ENCODE data around the gene SOX6. TPM values are rescaled to one million over a fixed set of nuclear protein-coding genes. Genes with fewer than 3 reads are reported as not detected.

The SOX6 gene
- total RNA-seq, 4 donors from 2014 or later: 17.9 to 27.9 (median 23.3) TPM

- H3K36me3 ChIP-seq: no peaks in the 10 kb centered on the region
- intact Hi-C loops (cut with DNase I): no loop called here
- DNase-seq: no peak
- H3K27ac ChIP-seq: no peak overlapping the region
- no peaks in the 10 kb centered on the region for H3K9me3 ChIP-seq
- H3K27me3 ChIP-seq: no peaks in the 10 kb centered on the region
- peaks cover 0 to 4% of the 10 kb centered on the region in 2 donors for H3K4me1 ChIP-seq
- 91 to 92% methylated on average over 21 to 23 of the region's 24 CpGs for WGBS, 2 donors
- no peak overlapping the region for H3K4me3 ChIP-seq (replicated peaks in 1 of 3)
- TF ChIP-seq POLR2A (IDR thresholded peaks at IDR 0.05): no peak
- no peak for TF ChIP-seq CTCF (IDR thresholded peaks at IDR 0.05)
Observed at GRCh38 chr11:15938121-15938611, 418.2 kb downstream of the SOX6 start.

GRCh38 chr11:15937601-15938120 is 418.7 kb downstream of the SOX6 start:
- DNase-seq: no peak
- no peak overlapping the region for H3K4me3 ChIP-seq (replicated peaks in 1 of 3)
- H3K27me3 ChIP-seq: no peaks in the 10 kb centered on the region
- TF ChIP-seq POLR2A (IDR thresholded peaks at IDR 0.05) (no peak), CTCF (IDR thresholded peaks at IDR 0.05) (no peak)
- H3K27ac ChIP-seq: no peak overlapping the region
- H3K9me3 ChIP-seq: no peaks in the 10 kb centered on the region
- no peaks in the 10 kb centered on the region for H3K36me3 ChIP-seq
- H3K4me1 ChIP-seq: peaks cover 0 to 4% of the 10 kb centered on the region in 2 donors
- WGBS, 2 donors: 89 to 92% methylated on average over 7 to 9 of the region's 12 CpGs
- intact Hi-C loops (cut with DNase I): no loop called here

GRCh38 chr11:15936011-15936410 is 420.3 kb downstream of the SOX6 start:
- no peak overlapping the region for H3K4me3 ChIP-seq (replicated peaks in 1 of 3)
- H3K4me1 ChIP-seq: peaks cover 0 to 3% of the 10 kb centered on the region in 2 donors
- DNase-seq: no peak
- no peak for TF ChIP-seq POLR2A (IDR thresholded peaks at IDR 0.05)
- no peak for TF ChIP-seq CTCF (IDR thresholded peaks at IDR 0.05)
- 94 to 96% methylated on average over 2 of the region's 2 CpGs for WGBS, 2 donors
- no peak overlapping the region for H3K27ac ChIP-seq
- H3K9me3 ChIP-seq: no peaks in the 10 kb centered on the region
- H3K27me3 ChIP-seq: no peaks in the 10 kb centered on the region
- intact Hi-C loops (cut with DNase I): no loop called here
- H3K36me3 ChIP-seq: no peaks in the 10 kb centered on the region

- Histone ChIP-seq H3K4me3 (replicated peaks in 1 of 3) (no peak overlapping the region), H3K4me1 (no peaks in the 10 kb centered on the region), H3K36me3 (no peaks in the 10 kb centered on the region), H3K27ac (no peak overlapping the region), H3K9me3 (no peaks in the 10 kb centered on the region), H3K27me3 (no peaks in the 10 kb centered on the region)
- no peak for TF ChIP-seq CTCF (IDR thresholded peaks at IDR 0.05)
- no peak for TF ChIP-seq POLR2A (IDR thresholded peaks at IDR 0.05)
- no peak for DNase-seq
- 94 to 96% methylated on average over 8 of the region's 8 CpGs for WGBS, 2 donors
- intact Hi-C loops (cut with DNase I): no loop called here
Observed at GRCh38 chr11:15935373-15935772, 421.0 kb downstream of the SOX6 start.

GRCh38 chr11:15933886-15934625 is 422.3 kb downstream of the SOX6 start:
- no peak for TF ChIP-seq POLR2A (IDR thresholded peaks at IDR 0.05)
- TF ChIP-seq CTCF (IDR thresholded peaks at IDR 0.05): no peak
- DNase-seq: no peak
- Histone ChIP-seq H3K36me3 (no peaks in the 10 kb centered on the region), H3K9me3 (no peaks in the 10 kb centered on the region), H3K4me1 (no peaks in the 10 kb centered on the region), H3K27ac (no peak overlapping the region), H3K27me3 (no peaks in the 10 kb centered on the region), H3K4me3 (replicated peaks in 1 of 3) (no peak overlapping the region)
- intact Hi-C loops (cut with DNase I): no loop called here
- 66 to 78% methylated on average over 7 of the region's 7 CpGs for WGBS, 2 donors
